DMS 273 treated with DMSO at 0.1 percent for 48 hours (cell line): Measurements from ENCODE around the gene THPO.
"Not testable (repeated sequence)": the region's sequence is repeated elsewhere in the genome, so short reads cannot be mapped to it uniquely, and the experiment has no call there.

ENCODE experiments used
- DNase-seq: peaks from one replicate; lab custom pipeline; 2025; lab: John Stamatoyannopoulos, UW

THPO gene

GRCh38 chr3:184349563-184350470, 28.2 kb downstream of the THPO start:
- no peak for DNase-seq

DNA sequence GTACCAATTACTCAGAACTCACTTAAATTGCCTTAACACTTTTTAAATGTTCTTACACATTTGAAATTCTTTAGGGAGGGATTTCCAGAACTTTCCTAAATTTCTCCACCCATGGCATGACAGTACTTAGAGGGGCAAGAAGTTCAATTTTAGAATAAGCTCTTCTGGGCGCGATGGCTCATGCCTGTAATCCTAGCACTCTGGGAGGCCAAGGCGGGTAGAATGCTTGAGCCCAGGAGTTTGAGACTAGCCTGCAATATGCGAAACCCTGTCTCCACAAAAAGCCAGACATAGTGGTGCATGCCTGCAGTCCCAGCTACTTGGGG, 30.0 kb downstream of the THPO start:
- DNase-seq, result no peak

GRCh38 chr3:184347321-184348056, 30.5 kb downstream of the THPO start:
- no peak for DNase-seq

GRCh38 chr3:184346480-184347190, 31.4 kb downstream of the THPO start:
- DNase-seq, result no peak

- peak; percentile 71 for DNase-seq
These were observed 32.5 kb downstream of the THPO start for GRCh38 chr3:184345317-184346144.

DNA sequence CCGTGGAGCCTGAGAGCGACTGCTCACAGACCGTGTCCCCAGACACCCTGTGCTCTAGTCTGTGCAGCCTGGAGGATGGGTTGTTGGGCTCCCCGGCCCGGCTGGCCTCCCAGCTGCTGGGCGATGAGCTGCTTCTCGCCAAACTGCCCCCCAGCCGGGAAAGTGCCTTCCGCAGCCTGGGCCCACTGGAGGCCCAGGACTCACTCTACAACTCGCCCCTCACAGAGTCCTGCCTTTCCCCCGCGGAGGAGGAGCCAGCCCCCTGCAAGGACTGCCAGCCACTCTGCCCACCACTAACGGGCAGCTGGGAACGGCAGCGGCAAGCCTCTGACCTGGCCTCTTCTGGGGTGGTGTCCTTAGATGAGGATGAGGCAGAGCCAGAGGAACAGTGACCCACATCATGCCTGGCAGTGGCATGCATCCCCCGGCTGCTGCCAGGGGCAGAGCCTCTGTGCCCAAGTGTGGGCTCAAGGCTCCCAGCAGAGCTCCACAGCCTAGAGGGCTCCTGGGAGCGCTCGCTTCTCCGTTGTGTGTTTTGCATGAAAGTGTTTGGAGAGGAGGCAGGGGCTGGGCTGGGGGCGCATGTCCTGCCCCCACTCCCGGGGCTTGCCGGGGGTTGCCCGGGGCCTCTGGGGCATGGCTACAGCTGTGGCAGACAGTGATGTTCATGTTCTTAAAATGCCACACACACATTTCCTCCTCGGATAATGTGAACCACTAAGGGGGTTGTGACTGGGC, 33.3 kb downstream of the THPO start:
- no peak for DNase-seq

- DNase-seq, result no peak
These were observed 34.7 kb downstream of the THPO start for GRCh38 chr3:184343200-184343876.

- DNase-seq, result no peak
These were observed 36.1 kb downstream of the THPO start for GRCh38 chr3:184341925-184342324.

DNA sequence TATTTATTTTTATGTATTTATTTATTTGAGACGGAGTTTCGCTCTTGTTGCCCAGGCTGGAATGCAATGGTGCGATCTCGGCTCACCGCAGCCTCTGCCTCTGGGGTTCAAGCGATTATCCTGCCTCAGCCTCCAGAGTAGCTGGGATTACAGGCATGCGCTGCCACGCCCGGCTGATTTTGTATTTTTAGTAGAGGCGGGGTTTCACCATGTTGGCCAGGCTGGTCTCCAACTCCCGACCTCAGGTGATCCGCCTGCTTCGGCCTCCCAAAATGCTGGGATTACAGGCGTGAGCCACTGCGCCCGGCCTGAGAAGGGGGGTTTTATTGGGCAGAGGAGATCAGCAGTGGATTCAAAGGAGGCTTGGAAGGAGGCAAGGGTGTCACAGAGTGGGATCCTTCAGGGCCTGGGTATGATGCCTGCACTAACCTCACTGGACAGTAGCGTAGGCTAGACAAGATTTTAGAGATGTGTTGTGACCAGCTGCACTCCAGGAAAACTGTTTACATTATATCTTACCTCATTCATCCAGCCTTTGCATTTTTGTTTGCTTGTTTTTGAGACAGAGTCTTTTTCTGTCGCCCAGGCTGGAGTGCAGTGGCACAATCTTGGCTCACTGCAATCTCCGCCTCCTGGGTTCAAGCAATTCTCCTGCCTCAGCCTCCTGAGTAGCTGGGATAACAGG, 38.4 kb downstream of the THPO start:
- not testable (repeated sequence) for DNase-seq

DNA sequence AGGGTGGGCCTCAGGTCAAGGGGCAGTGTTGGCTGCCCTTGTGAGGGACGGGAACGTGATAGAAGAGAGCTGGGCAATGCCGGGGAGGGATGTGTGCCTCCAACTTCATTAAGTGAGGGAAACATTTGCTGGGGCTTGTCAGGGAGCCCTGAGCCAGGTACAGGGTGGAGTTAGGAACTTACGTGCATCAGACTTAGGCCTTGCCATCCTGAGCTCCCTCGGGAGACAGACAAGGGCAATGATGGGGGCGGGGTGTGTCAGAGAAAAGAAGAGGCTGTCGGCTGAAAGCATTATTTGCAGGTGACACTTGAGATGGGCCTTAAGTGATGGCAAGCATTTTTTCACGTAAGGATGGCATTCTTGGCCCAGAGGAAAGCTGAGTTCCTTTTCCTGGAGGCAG, 39.0 kb downstream of the THPO start:
- no peak for DNase-seq

GRCh38 chr3:184338511-184338945, 39.5 kb downstream of the THPO start:
- DNase-seq, result peak; percentile 79

DNA sequence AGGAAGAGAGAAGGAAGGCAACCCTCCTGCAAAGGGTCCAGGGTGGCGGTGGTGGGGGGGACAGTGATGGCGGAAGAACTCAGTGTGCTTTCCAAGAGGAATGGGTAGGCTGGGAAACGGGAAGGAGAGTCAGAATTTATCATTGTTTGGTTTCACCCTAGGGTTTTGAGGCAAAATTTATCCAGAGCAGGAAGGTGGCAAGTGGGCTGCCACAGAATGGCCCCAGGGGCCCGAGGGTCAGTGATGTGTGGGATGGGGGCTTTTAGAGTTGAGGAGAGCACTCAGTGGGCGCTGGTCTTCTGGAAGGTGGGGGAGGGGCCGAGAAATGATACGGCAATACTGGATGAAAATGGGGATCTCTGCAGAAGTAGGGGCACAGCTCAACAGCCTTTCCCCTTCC, 40.0 kb downstream of the THPO start:
- no peak for DNase-seq

DNA sequence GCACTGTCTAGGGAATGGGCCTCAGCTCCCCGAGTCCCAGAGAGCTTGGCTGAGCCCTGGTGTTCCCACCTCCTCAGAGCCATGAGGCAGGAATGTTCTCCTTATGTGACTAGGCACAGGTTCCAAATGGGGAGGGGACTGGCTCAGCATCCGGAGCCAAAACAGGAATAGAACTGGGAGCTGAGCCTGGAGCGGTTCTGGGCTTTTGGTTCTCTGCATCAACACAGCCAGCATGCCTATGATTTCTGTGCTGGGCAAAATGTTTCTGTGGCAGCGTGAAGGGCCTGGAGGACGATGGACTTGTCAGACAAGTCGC, 40.6 kb downstream of the THPO start, which contains the start of gene FAM131A:
FAM131A (plus strand) TSS at position 202 of the 316 bp plus-strand sequence; CDS start at position 233, 31 bp downstream.
- no peak for DNase-seq

GRCh38 chr3:184336547-184337398, 41.2 kb downstream of the THPO start:
- DNase-seq, result peak; percentile 63

- peak; percentile 88 for DNase-seq
These were observed 42.1 kb downstream of the THPO start for GRCh38 chr3:184335661-184336546.

DNA sequence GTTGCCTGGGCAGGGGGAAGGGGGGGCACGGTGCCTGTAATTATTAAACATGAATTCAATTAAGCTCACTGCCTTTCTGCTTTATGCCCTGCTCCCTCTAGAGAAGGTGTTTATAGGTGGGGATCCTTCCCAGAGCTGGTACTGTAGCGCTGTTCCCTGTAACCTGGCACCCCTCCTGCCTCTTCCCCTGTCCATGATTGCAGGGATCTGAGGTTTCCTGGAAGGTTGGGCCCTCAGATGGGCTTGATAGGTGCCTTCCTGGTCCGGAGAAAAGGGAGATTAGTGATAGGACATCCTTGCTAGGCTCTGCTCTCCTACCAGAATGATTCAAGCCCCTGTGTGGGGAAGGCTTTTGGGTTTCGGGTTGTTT, 42.7 kb downstream of the THPO start:
- peak; percentile 88 for DNase-seq

GRCh38 chr3:184334470-184335158, 43.4 kb downstream of the THPO start:
- no peak for DNase-seq
